Embryonic facial prominence (tissue), 1 donor: ENCODE measurements around the gene ISYNA1.

Experiments used
- DNase-seq: peaks from one replicate; pipeline ENCODE4 v3.0.0-alpha.2; 2016; ENCODE audit errors: extremely low spot score

The ISYNA1 gene

DNA sequence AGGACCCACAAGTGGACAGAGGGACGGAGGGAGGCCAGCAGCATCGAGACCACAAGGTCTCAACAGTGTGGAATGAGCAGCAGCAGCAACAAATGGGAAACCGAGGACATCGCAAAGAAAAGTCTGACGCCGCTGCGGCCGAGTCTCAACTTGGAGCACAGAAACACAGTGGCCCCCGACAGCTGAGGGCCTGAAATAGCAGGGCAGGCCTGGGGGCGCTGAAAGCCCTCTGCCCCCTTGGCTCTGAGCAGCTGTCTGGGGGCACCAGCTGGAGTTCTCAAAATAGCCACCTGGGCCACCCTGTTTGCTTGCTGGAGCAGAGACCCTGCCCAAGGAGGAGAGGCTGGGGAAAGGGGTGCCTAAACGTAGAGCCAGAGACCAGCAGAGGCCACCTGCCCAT is 5.9 kb upstream of the ISYNA1 start:
- DNase-seq, result no peak

DNA sequence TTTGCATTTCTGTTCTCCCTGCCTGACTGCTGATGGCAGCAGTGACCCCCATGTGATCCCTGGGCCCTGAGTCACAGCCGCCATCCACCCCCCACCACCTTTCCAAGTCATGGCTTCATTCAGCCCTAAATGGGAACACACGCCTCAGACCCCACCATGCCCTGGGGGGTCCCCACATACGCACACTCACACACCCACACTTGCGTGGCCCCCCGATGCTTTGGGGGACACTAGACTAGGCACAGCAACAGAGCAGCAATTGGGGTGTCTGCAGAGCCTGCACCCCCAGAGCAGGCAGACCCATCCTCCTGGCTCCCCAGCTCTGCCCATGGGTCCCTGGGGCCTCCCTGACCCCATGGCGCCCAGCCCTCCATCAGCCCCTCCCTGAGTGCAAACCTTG is 5.5 kb upstream of the ISYNA1 start:
- no peak for DNase-seq

GRCh38 chr19:18442941-18443340 is 5.0 kb upstream of the ISYNA1 start:
- DNase-seq, result no peak

DNA sequence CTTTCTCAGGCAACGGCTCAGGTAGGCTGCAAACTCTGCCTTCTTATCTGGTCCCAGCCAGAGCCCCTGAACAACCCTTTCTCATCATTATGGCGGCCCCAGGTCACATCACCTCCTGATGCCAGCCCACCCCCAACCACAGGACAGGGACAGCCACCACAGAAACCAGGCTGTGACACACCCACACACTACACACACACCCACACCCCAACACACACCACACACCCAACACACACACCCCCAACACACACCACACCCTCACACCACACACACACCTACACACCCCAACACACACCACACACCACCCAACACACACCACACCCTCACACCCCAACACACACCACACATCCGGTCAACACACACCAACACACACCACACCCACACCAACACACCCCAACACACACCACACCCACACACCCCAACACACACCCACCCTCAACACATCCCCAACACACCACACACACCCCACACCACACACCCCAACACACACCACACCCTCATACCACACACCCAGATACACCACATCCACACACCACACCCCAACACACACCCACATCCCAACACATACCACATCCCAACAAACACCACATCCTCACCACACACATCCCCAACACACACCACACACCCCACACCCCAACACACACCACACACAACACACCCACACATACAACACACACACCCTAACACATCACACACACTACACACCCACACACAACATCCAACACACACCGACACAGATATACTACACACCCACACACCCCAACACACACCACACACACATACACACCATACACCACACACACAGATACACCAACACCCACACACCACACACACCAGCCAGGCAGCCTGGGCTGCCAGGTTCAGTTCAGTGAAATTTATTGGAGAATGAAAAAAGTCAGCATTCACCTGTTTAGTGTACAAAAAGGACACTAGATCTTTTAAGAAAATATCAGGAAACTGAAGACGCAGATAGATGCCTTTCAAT is 4.2 kb upstream of the ISYNA1 start:
- no peak for DNase-seq

- no peak for DNase-seq
Observed at GRCh38 chr19:18440936-18441803, 3.2 kb upstream of the ISYNA1 start.

DNA sequence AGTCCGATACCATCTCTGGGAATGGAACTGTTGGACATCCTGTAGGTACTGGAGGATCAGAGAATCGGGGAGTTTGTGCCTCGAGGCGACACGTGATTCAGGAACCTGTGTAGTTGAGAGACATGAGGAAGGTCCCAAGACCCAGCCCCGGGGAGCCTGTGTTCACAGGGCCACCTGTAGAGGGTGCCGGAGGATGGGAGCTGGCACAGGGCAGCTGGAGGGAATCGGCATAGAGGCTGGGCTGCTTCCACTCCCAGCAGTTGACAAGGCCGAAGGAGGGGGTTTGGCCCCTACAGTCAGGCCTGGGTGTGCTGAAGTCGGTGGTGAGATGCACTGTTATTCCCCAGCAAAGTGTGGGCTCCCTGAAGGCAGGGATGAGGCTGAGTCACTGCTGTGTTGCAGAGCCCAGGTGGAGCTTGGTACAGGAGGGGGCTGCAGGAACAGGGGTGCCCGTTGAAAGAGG is 2.5 kb upstream of the ISYNA1 start:
- DNase-seq, result no peak

DNA sequence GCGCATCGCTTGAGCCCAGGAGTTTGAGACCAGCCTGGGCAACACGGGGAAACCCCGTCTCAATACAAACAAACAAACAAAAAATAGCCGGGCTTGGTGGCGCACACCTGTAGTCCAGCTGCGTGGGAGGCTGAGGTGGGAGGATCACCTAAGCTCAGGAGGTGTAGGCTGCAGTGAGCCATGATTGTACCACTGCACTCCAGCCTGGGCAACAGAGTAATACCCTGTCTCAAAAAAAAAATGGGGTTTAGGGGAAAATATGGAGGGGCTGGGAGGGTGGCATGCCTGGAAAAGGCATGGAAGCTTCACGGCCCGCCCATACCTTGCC is 1.9 kb upstream of the ISYNA1 start:
- no peak for DNase-seq

DNA sequence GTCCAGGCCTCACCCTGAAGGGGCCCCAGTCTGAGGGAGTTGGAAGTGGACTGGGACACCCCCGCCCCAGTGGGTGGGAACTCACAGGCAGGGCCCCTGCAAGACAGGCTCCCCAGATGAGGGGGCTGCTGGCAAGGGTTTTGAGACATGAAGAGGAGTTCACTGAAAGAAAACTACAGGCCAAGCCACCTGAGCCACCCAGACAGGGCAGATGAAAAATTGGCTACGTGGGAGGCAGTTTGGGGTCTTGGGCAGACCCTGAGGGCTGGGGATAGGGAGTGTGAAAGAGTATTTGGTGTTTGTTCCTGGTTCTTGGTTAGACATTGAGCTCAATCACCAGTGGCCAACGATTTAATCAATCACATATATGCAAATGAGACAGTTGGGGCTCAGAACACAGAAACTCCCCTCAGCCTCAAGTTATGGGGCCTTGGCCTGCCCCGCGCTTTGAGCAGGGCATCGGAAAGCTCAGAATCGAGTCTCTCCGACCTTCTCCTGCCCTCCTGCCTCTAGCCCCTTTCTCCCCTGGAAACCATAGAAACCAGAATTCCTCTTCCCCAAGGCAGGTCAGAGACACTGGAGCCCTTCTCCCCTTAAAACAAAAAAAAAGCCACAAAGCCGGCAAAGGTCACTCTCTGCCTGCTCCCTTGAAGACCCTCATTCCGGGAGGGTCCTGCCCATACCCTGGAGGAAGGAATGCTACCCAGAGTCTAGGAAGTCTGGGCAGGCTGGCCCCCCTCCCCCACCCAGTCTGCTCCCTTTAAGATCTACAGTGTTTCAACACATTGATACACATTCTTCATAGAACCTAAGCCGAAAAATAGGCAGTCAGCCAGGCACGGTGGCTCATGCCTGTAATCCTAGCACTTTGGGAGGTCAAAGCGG is 1.3 kb upstream of the ISYNA1 start:
- no peak for DNase-seq

DNA sequence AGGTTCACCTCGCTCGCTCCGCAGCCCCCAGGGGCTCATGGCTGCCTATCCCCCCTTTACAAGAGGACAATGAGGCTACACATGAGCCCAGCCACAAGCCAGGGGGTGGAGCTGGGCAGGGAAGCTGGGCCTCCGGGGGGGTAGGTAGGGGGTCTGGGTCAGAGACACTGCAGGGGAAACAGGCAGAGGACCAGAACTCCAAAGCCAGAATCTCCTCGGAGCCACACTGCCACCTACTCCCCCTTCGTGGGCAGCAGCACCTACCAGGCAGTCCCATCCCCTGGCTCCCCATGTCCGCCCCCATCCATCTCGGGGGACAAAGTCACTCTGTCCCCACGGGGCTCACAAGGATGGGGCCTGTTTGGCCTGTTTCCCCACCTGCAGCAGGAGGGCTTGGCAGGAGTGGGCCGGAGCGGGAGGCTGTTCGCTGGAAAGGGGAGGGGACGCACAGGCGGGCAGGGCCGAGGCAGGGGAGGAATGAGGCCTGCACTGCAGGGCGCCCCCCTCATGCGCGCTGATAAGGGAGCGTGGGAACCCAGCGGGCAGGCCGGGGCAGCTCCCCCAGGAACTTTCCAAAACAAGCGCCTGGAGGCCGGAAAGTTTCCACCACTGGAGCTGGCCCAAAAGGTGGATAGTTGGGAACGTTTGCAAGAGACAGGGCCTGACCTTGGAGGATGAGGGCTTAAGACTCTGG is 545 bp upstream of the ISYNA1 start:
- DNase-seq, result no peak

DNA sequence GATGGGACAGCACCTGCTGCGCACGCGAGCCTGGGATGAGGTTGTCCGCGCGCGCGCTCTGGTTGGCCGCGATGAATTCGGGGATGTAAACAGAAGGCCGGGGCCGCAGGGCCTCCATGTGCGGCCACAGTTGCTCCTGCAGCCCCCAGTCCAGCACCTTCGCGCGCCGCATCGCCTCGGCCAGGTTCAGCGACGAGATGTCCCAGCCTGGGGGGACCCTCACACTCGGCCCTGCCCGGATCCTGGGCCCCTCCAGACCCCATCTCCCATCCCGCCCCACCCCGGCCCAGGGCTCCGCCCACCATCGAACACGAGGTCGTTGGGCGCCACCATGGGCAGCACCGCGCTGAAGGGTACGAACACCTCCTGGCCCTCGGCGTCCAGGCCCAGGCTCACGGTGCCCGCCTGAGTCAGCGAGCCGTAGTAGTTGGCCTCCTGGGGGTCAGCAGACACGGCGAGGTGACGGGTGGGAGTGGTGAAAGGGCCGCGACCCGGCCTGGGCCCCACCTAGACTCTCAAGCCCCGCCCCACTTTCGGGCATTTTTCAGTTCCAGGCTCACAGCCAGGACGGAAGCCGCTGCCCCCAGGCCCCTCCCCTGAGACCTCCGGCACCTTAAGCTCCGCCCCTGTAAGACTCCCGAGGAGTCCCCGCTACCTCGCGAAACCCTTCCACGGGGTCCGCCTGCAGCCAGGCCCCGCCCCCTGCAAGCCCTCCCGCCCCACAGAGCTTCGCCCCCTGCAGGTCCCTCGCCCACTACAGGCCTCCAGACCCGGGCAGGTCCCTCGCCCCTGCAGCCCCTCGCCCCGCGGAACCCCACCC is 1.1 kb downstream of the ISYNA1 start:
- no peak for DNase-seq

DNA sequence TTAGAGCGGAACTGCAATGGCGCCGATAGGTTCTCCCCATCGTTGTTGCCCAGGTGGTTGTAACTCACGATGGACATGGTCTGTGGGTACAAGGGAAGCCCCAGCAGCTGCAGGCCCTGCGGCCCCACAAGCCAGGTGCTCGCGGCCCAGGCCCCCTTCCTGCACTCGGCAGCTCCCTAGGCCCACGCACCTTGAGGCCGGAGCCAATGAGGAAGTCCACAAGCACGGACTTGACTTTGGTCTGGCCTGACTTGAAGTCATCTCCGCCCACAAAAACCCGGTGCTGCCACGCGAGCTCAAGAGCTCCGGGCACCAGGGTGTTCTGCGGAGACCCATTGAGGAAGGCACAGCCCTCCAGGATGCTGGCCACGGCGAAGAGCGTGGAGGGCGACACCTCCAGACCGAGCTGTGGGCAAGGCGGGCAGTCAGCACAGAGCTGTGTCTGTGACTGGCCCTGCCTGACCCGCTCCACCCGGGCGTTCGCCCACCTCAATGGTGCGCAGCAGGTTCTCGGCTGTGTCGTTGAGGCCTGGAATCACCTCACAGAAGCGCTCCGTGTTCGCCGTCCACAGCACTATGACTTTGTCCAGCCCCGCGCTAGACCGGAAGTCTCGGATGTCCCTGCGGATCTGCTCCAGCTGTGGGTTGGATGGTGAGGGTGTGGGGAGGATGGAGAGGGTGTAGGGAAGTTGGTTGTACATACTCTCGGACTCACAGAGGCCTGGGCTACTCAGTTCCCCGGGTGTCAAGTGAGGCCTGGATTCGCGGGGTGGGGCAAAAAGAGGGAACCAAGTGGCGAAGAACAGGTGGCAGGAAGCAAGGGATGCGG is 1.9 kb downstream of the ISYNA1 start:
- no peak for DNase-seq

DNA sequence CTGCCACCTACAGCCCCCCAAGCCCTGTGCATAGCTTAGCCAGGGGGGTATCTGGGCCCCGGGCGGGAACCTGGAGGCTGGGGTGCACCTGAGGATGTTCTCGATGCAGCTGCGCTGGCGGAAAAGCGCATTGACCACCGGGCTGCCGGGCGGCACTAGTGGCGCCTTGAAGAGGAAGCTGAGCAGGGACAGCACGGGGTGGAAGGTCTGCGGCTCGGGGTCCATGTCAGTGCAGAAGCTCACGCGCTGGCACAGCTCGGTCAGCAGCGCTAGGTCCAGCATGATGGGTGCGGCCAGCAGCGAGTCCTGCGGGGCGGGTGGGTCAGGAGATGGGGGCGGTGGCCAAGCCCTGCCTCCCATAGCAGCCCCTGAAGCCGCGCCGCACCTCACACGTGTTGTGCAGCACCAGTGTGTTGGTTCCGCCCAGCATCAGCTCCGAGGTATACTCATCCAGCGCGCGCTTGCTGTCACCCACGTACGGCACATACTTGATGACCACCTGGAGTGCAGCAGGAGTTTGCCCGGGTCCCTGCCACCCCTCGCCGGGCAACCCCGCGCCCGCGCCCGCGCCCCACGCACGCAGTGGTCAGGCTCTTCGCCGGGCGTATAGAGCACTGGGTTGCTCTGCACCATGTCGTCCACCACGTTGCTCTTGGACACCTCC is 2.6 kb downstream of the ISYNA1 start:
- DNase-seq, result no peak

GRCh38 chr19:18434411-18435175 is 3.3 kb downstream of the ISYNA1 start:
- DNase-seq, result no peak

- no peak for DNase-seq
Observed at GRCh38 chr19:18433735-18434398, 4.1 kb downstream of the ISYNA1 start.

GRCh38 chr19:18433015-18433691 is 4.8 kb downstream of the ISYNA1 start:
- DNase-seq, result no peak

GRCh38 chr19:18432275-18433014 is 5.5 kb downstream of the ISYNA1 start:
- DNase-seq, result no peak
